ENCODE data around the gene DHX8.

The DHX8 gene

GRCh38 chr17:43528988-43529814, 45.4 kb downstream of the DHX8 start:
- no peaks in the 10 kb centered on the region for H3K4me1 ChIP-seq (ENCODE audit: insufficient read depth, low read length, poor library complexity, severe bottlenecking)
- H3K9me2 ChIP-seq (replicated peaks; ENCODE audit: low read depth, low read length), result no peaks in the 10 kb centered on the region
- peaks cover 29% of the 10 kb centered on the region; the same call in 1 of the 2 replicates for H3K36me3 ChIP-seq (ENCODE audit: insufficient read depth, low read length)
- H2AFZ ChIP-seq (ENCODE audit: low read length), result no peak overlapping the region
- H3K79me2 ChIP-seq (ENCODE audit: insufficient read depth, low read length), result no peaks in the 10 kb centered on the region
- no peaks in the 10 kb centered on the region for H3K9me3 ChIP-seq (ENCODE audit: insufficient read depth, low read depth, low read length)
- no peaks in the 10 kb centered on the region for H3K27me3 ChIP-seq (ENCODE audit: insufficient read depth, low read length, poor library complexity, severe bottlenecking)
- no peak overlapping the region for H3K4me3 ChIP-seq (ENCODE audit: low read length, poor library complexity, severe bottlenecking)
- H3K9ac ChIP-seq (ENCODE audit: low read depth, low read length, poor library complexity, severe bottlenecking), result no peak overlapping the region
- H3K4me2 ChIP-seq (ENCODE audit: low read depth, low read length, poor library complexity, severe bottlenecking), result no peak overlapping the region
- H3F3A ChIP-seq (ENCODE audit: low read depth), result no peaks in the 10 kb centered on the region
- no peaks in the 10 kb centered on the region for H4K20me1 ChIP-seq (ENCODE audit: insufficient read depth, low read length, poor library complexity, severe bottlenecking)
- TF ChIP-seq CTCF (conservative IDR thresholded peaks at IDR 0.05; ENCODE audit: low read length), result no peak
- TF ChIP-seq EZH2phosphoT487 (IDR thresholded peaks at IDR 0.05; ENCODE audit: borderline replicate concordance), result no peak

- Histone ChIP-seq H3K27me3 (ENCODE audit: insufficient read depth, low read length, poor library complexity, severe bottlenecking) (no peaks in the 10 kb centered on the region), H3K4me1 (ENCODE audit: insufficient read depth, low read length, poor library complexity, severe bottlenecking) (no peaks in the 10 kb centered on the region), H3K4me2 (ENCODE audit: low read depth, low read length, poor library complexity, severe bottlenecking) (no peak overlapping the region), H3K36me3 (ENCODE audit: insufficient read depth, low read length) (peaks cover 22% of the 10 kb centered on the region; the same call in 1 of the 2 replicates), H3K4me3 (ENCODE audit: low read length, poor library complexity, severe bottlenecking) (no peak overlapping the region), H3K9ac (ENCODE audit: low read depth, low read length, poor library complexity, severe bottlenecking) (no peak overlapping the region), H2AFZ (ENCODE audit: low read length) (no peak overlapping the region), H3K79me2 (ENCODE audit: insufficient read depth, low read length) (no peaks in the 10 kb centered on the region), H3K9me3 (ENCODE audit: insufficient read depth, low read depth, low read length) (no peaks in the 10 kb centered on the region), H3F3A (ENCODE audit: low read depth) (no peaks in the 10 kb centered on the region), H4K20me1 (ENCODE audit: insufficient read depth, low read length, poor library complexity, severe bottlenecking) (no peaks in the 10 kb centered on the region), H3K9me2 (replicated peaks; ENCODE audit: low read depth, low read length) (no peaks in the 10 kb centered on the region)
- TF ChIP-seq CTCF (conservative IDR thresholded peaks at IDR 0.05; ENCODE audit: low read length), result no peak
- no peak for TF ChIP-seq EZH2phosphoT487 (IDR thresholded peaks at IDR 0.05; ENCODE audit: borderline replicate concordance)
Measured at GRCh38 chr17:43529947-43530287, 46.1 kb downstream of the DHX8 start.

DNA sequence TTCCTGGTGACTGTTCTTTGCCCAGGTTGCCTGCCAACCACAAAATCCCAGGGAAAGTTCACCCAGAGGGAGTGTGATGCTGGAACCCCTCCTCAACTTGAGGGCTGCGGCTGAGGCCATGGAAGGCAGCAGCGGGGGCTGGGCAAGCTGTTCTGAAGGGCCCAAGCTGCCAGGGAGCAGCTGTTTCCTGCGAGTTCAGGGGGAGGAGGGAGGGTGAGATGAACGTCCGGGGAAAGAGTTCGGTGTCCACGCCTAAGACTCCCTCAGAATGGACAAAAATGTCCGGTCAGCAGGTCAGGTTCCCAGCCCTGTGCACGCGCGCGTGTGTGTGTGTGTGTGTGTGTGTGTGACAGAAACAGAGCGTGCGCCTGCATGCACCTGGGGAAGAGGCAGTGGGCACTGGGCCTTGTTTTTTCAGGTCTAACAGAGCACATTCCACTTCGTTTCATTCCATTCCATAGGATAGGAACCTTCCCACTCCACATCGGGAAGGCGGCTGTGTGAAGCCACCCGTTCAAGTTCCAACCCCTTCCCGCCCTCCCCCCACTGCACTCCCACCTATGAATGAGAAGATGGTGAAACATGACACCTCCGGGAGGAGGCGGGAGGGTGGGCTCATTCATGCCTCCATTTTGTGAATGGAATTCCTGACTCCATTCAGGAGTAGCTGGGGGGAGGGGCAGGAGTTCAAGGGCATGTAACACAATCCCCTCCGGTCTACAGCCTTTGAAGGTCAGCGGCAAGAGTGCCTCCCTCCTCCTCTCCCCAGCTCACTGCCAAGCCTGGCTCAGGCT, 46.7 kb downstream of the DHX8 start:
- Histone ChIP-seq H3K27me3 (ENCODE audit: insufficient read depth, low read length, poor library complexity, severe bottlenecking) (no peaks in the 10 kb centered on the region), H3F3A (ENCODE audit: low read depth) (no peaks in the 10 kb centered on the region), H3K4me1 (ENCODE audit: insufficient read depth, low read length, poor library complexity, severe bottlenecking) (no peaks in the 10 kb centered on the region), H4K20me1 (ENCODE audit: insufficient read depth, low read length, poor library complexity, severe bottlenecking) (no peaks in the 10 kb centered on the region), H3K9me3 (ENCODE audit: insufficient read depth, low read depth, low read length) (no peaks in the 10 kb centered on the region), H3K9me2 (replicated peaks; ENCODE audit: low read depth, low read length) (no peaks in the 10 kb centered on the region), H3K36me3 (ENCODE audit: insufficient read depth, low read length) (peaks cover 16% of the 10 kb centered on the region; the same call in 1 of the 2 replicates), H2AFZ (ENCODE audit: low read length) (no peak overlapping the region), H3K79me2 (ENCODE audit: insufficient read depth, low read length) (no peaks in the 10 kb centered on the region), H3K9ac (ENCODE audit: low read depth, low read length, poor library complexity, severe bottlenecking) (no peak overlapping the region), H3K4me3 (ENCODE audit: low read length, poor library complexity, severe bottlenecking) (no peak overlapping the region), H3K4me2 (ENCODE audit: low read depth, low read length, poor library complexity, severe bottlenecking) (no peak overlapping the region)
- TF ChIP-seq EZH2phosphoT487 (IDR thresholded peaks at IDR 0.05; ENCODE audit: borderline replicate concordance) (no peak), CTCF (conservative IDR thresholded peaks at IDR 0.05; ENCODE audit: low read length) (no peak)

Data from Loucy (cell line).